ENCODE data around the gene RADIL. TPM values are rescaled to one million over a fixed set of nuclear protein-coding genes. Genes with fewer than 3 reads are reported as not detected.

Gene RADIL
- total RNA-seq, 1 donor from 2014 or later = 4.0 TPM

GRCh38 chr7:4774658-4775249 is 108.8 kb downstream of the RADIL start:
- H3K36me3 Mint-ChIP-seq = no peaks in the 10 kb centered on the region
- peak overlapping the region; percentile 99 for H3K27ac Mint-ChIP-seq
- no peaks in the 10 kb centered on the region for H3K27me3 Mint-ChIP-seq (ENCODE audit: low read depth)
- DNase-seq (ENCODE audit: low spot score in 2 of 2, unreplicated experiment in 2 of 2) = no peak
- H3K4me1 Mint-ChIP-seq = peaks cover 34% of the 10 kb centered on the region
- peak overlapping the region; percentile 99 for H3K4me3 Mint-ChIP-seq
- H3K9me3 Mint-ChIP-seq = no peaks in the 10 kb centered on the region
- TF ChIP-seq, protein P1, sequence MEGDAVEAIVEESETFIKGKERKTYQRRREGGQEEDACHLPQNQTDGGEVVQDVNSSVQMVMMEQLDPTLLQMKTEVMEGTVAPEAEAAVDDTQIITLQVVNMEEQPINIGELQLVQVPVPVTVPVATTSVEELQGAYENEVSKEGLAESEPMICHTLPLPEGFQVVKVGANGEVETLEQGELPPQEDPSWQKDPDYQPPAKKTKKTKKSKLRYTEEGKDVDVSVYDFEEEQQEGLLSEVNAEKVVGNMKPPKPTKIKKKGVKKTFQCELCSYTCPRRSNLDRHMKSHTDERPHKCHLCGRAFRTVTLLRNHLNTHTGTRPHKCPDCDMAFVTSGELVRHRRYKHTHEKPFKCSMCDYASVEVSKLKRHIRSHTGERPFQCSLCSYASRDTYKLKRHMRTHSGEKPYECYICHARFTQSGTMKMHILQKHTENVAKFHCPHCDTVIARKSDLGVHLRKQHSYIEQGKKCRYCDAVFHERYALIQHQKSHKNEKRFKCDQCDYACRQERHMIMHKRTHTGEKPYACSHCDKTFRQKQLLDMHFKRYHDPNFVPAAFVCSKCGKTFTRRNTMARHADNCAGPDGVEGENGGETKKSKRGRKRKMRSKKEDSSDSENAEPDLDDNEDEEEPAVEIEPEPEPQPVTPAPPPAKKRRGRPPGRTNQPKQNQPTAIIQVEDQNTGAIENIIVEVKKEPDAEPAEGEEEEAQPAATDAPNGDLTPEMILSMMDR (IDR thresholded peaks at IDR 0.05; ENCODE audit: unreplicated experiment) = no peak

- peak overlapping the region; percentile 99 for H3K4me3 Mint-ChIP-seq
- H3K27me3 Mint-ChIP-seq (ENCODE audit: low read depth) = no peaks in the 10 kb centered on the region
- peak overlapping the region; percentile 99 for H3K27ac Mint-ChIP-seq
- H3K4me1 Mint-ChIP-seq = peaks cover 36% of the 10 kb centered on the region
- TF ChIP-seq, protein P1 (IDR thresholded peaks at IDR 0.05; ENCODE audit: unreplicated experiment) = no peak
- no peaks in the 10 kb centered on the region for H3K36me3 Mint-ChIP-seq
- no peaks in the 10 kb centered on the region for H3K9me3 Mint-ChIP-seq
- DNase-seq (ENCODE audit: low spot score in 2 of 2, unreplicated experiment in 2 of 2) = no peak
Observed at GRCh38 chr7:4774007-4774406, 109.5 kb downstream of the RADIL start.

- H3K27me3 Mint-ChIP-seq (ENCODE audit: low read depth) = no peaks in the 10 kb centered on the region
- TF ChIP-seq, protein P1 (IDR thresholded peaks at IDR 0.05; ENCODE audit: unreplicated experiment) = no peak
- H3K4me1 Mint-ChIP-seq = peaks cover 35% of the 10 kb centered on the region
- no peak overlapping the region for H3K4me3 Mint-ChIP-seq
- no peak overlapping the region for H3K27ac Mint-ChIP-seq
- no peak for DNase-seq (ENCODE audit: low spot score in 2 of 2, unreplicated experiment in 2 of 2)
- no peaks in the 10 kb centered on the region for H3K36me3 Mint-ChIP-seq
- H3K9me3 Mint-ChIP-seq = no peaks in the 10 kb centered on the region
Observed at GRCh38 chr7:4772306-4772705, 111.2 kb downstream of the RADIL start.

DNA sequence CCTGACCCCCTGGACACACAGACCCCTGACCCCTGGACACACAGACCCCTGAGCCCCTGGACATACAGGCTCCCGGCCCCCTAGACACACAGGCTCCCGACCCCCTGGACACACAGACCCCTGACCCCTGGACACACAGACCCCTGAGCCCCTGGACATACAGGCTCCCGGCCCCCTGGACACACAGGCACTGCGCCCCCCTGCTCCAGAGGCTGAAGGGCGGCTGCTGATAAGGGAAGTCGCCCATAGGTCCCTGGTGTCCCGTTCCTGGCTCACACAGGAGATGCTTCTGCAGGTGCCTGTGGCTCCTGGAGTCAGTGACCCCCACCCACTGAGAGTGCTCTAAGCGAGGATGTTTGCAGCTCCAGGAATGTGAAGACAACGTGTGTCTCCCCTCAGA is 111.8 kb downstream of the RADIL start:
- no peaks in the 10 kb centered on the region for H3K36me3 Mint-ChIP-seq
- no peak for DNase-seq (ENCODE audit: low spot score in 2 of 2, unreplicated experiment in 2 of 2)
- no peaks in the 10 kb centered on the region for H3K27me3 Mint-ChIP-seq (ENCODE audit: low read depth)
- no peak overlapping the region for H3K4me3 Mint-ChIP-seq
- no peak overlapping the region for H3K27ac Mint-ChIP-seq
- TF ChIP-seq, protein P1 (IDR thresholded peaks at IDR 0.05; ENCODE audit: unreplicated experiment) = no peak
- H3K4me1 Mint-ChIP-seq = peaks cover 32% of the 10 kb centered on the region
- no peaks in the 10 kb centered on the region for H3K9me3 Mint-ChIP-seq

- no peak overlapping the region for H3K4me3 Mint-ChIP-seq
- TF ChIP-seq, protein P1 (IDR thresholded peaks at IDR 0.05; ENCODE audit: unreplicated experiment) = no peak
- H3K27me3 Mint-ChIP-seq (ENCODE audit: low read depth) = no peaks in the 10 kb centered on the region
- H3K36me3 Mint-ChIP-seq = no peaks in the 10 kb centered on the region
- no peak for DNase-seq (ENCODE audit: low spot score in 2 of 2, unreplicated experiment in 2 of 2)
- H3K9me3 Mint-ChIP-seq = no peaks in the 10 kb centered on the region
- no peak overlapping the region for H3K27ac Mint-ChIP-seq
- H3K4me1 Mint-ChIP-seq = peaks cover 25% of the 10 kb centered on the region
Observed at GRCh38 chr7:4770886-4771285, 112.6 kb downstream of the RADIL start.

GRCh38 chr7:4769761-4770160 is 113.8 kb downstream of the RADIL start:
- no peak overlapping the region for H3K4me3 Mint-ChIP-seq
- peak overlapping the region; percentile 75 for H3K27ac Mint-ChIP-seq
- no peaks in the 10 kb centered on the region for H3K27me3 Mint-ChIP-seq (ENCODE audit: low read depth)
- H3K9me3 Mint-ChIP-seq = no peaks in the 10 kb centered on the region
- H3K4me1 Mint-ChIP-seq = peaks cover 17% of the 10 kb centered on the region
- DNase-seq (ENCODE audit: low spot score in 2 of 2, unreplicated experiment in 2 of 2) = no peak
- peaks cover 2% of the 10 kb centered on the region for H3K36me3 Mint-ChIP-seq
- TF ChIP-seq, protein P1 (IDR thresholded peaks at IDR 0.05; ENCODE audit: unreplicated experiment) = no peak
